ENCODE data around the gene SBNO2.
"Not testable (repeated sequence)": the region's sequence is repeated elsewhere in the genome, so short reads cannot be mapped to it uniquely, and the experiment has no call there.

The SBNO2 gene

GRCh38 chr19:1173845-1174809 is at the start of gene SBNO2:
TSS of gene SBNO2 (minus strand) at chr19:1174268. CDS start at chr19:1154276, 19,992 bp downstream.
- peak; percentile 96 for DNase-seq (ENCODE audit: low spot score)

- no peak for DNase-seq (ENCODE audit: low spot score)
These were observed 49.2 kb upstream of the SBNO2 start for GRCh38 chr19:1223018-1223855.

GRCh38 chr19:1222394-1222793 is 48.3 kb upstream of the SBNO2 start:
- no peak for DNase-seq (ENCODE audit: low spot score)

- DNase-seq (ENCODE audit: low spot score), result no peak
These were observed 47.8 kb upstream of the SBNO2 start for GRCh38 chr19:1221904-1222255.

- peak; percentile 84 for DNase-seq (ENCODE audit: low spot score)
These were observed 47.2 kb upstream of the SBNO2 start for GRCh38 chr19:1220976-1221903.

GRCh38 chr19:1220477-1220930 is 46.4 kb upstream of the SBNO2 start:
- DNase-seq (ENCODE audit: low spot score), result no peak

GRCh38 chr19:1219786-1220476 is 45.9 kb upstream of the SBNO2 start:
- DNase-seq (ENCODE audit: low spot score), result no peak

- DNase-seq (ENCODE audit: low spot score), result no peak
These were observed 44.9 kb upstream of the SBNO2 start for GRCh38 chr19:1218751-1219567.

- no peak for DNase-seq (ENCODE audit: low spot score)
These were observed 43.3 kb upstream of the SBNO2 start for GRCh38 chr19:1217366-1217765.

GRCh38 chr19:1216756-1217155 is 42.7 kb upstream of the SBNO2 start:
- DNase-seq (ENCODE audit: low spot score), result no peak

GRCh38 chr19:1214862-1215731 is 41.0 kb upstream of the SBNO2 start:
- DNase-seq (ENCODE audit: low spot score), result no peak

- DNase-seq (ENCODE audit: low spot score), result no peak
These were observed 40.3 kb upstream of the SBNO2 start for GRCh38 chr19:1214299-1214861.

GRCh38 chr19:1213391-1214286 is 39.6 kb upstream of the SBNO2 start:
- DNase-seq (ENCODE audit: low spot score), result peak; percentile 57

GRCh38 chr19:1211494-1212234 is 37.6 kb upstream of the SBNO2 start:
- DNase-seq (ENCODE audit: low spot score), result no peak

- DNase-seq (ENCODE audit: low spot score), result no peak
These were observed 36.1 kb upstream of the SBNO2 start for GRCh38 chr19:1210227-1210538.

GRCh38 chr19:1208830-1209229 is 34.8 kb upstream of the SBNO2 start:
- not testable (repeated sequence) for DNase-seq (ENCODE audit: low spot score)

GRCh38 chr19:1206864-1207450 is 32.9 kb upstream of the SBNO2 start:
- no peak for DNase-seq (ENCODE audit: low spot score)

Data from AG20443 (cell line).